ENCODE results near the gene PITPNC1. TPM values are rescaled to one million over a fixed set of nuclear protein-coding genes. Genes with fewer than 3 reads are reported as not detected.

PITPNC1 gene
- polyA plus RNA-seq, 1 of the 3 experiments (the other 2 are of a cell fraction) = 18.4 TPM

DNA sequence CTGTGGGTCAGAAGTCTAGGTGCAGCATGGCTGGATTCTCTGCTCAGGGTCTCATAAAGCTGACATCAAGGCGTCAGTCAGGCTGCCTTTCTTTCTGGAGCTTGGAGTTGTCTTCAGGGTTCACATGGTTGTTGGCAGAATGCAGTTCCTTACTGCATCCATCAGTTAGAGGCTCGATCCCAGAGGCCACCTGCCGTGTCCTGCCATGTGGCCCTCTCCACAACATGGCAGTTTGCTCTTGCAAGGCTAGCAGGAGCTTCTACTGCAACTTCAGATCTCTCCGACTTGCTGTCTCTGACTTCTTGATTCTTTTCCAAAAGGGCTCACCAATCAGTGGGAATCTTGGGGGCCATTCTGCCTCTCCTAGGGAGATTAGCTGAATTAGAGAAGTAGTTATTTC lies 11.9 kb downstream of the PITPNC1 start:
- no peak overlapping the region for H3K4me2 ChIP-seq
- no peak overlapping the region for H2AFZ ChIP-seq (ENCODE audit: low read depth)

DNA sequence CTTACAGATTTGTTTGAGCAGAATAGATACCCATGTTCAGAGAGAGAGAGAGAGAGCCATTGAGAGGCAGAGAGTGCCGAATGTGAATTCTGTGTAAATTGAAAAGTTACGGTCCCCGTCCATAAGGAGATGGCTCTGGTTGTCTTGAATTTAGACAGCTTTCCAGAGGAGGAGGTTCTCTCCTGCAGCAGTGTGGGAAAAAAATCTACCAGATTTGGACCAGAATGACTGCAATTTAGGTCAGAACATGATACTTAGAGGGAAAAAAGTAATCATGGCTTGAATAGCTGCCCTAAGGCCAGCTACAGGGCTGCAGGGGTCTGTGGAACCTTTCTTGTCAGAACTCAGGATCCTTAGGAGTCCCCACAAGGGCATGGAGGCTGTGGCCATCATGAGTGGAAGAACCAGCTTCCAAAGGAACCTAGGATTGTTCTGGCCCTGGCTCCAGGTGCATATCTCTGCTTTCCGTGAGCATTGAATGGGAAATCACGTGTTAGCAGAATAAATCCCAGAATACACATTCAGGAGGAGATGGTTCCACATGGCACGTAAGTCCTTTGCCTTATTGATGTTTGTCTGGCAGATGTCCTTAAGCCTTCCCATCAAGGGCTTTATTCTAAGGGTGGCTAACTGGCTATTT lies 13.0 kb downstream of the PITPNC1 start:
- Histone ChIP-seq H3K4me1 (ENCODE audit: control insufficient read depth in 1 of 2, insufficient read depth in 2 of 2, low read depth in 1 of 2, low read length in 1 of 2) (peaks cover 11 to 17% of the 10 kb centered on the region in 2 experiments), H3K9ac (peak overlapping the region; percentile 45; the same call in 1 of the 2 replicates), H3K4me2 (peak overlapping the region; percentile 54), H4K20me1 (ENCODE audit: insufficient read depth) (no peaks in the 10 kb centered on the region; the same call in 1 of the 2 replicates), H3F3A (replicated peaks; ENCODE audit: insufficient read depth) (peaks cover 21% of the 10 kb centered on the region), H3K36me3 (replicated peaks in 1 of 2; ENCODE audit: control insufficient read depth in 1 of 2, insufficient read depth in 2 of 2, low read length in 1 of 2) (no peaks in the 10 kb centered on the region), H3K4me3 (ENCODE audit: low read depth in 2 of 2, low read length in 1 of 2) (no peak overlapping the region), H2AFZ (ENCODE audit: low read depth) (no peak overlapping the region), H3K27me3 (ENCODE audit: insufficient read depth) (no peaks in the 10 kb centered on the region), H3K9me3 (no peaks in the 10 kb centered on the region), H3K27ac (ENCODE audit: low read depth in 2 of 2, low read length in 1 of 2) (peak overlapping the region in 1 of 2 experiments; percentile 93; a peak in 3 of 4 replicates), H3K79me2 (ENCODE audit: insufficient read depth) (peaks cover 63% of the 10 kb centered on the region), H3K9me2 (no peaks in the 10 kb centered on the region)
- POLR2A ChIA-PET = no interaction called here
- TF ChIP-seq SIN3A (IDR thresholded peaks at IDR 0.05; ENCODE audit: borderline replicate concordance, low read depth, low read length) = no peak
- TF ChIP-seq RFX5 (IDR thresholded peaks at IDR 0.05; ENCODE audit: low read length) = no peak
- WGBS (ENCODE audit: low lambda C conversion rate) = 87% methylated on average over 6 of the region's 6 CpGs
- CTCF ChIA-PET = interaction anchor here (1.2 to 7.3 kb wide), 8 partner anchors 14 to 300 kb away, joined by 3 to 234 read pairs (median 8); partner anchors contain the start of gene PITPNC1
- DNase-seq = no peak

More for the DNA sequence above, 11.9 kb downstream of the PITPNC1 start:
- H3K79me2 ChIP-seq (ENCODE audit: insufficient read depth) = peaks cover 74% of the 10 kb centered on the region
- H4K20me1 ChIP-seq (ENCODE audit: insufficient read depth) = no peaks in the 10 kb centered on the region; the same call in 1 of the 2 replicates
- TF ChIP-seq TAF1 (IDR thresholded peaks at IDR 0.05; ENCODE audit: borderline replicate concordance, low read depth, low read length) = no peak
- TF ChIP-seq, protein P1, sequence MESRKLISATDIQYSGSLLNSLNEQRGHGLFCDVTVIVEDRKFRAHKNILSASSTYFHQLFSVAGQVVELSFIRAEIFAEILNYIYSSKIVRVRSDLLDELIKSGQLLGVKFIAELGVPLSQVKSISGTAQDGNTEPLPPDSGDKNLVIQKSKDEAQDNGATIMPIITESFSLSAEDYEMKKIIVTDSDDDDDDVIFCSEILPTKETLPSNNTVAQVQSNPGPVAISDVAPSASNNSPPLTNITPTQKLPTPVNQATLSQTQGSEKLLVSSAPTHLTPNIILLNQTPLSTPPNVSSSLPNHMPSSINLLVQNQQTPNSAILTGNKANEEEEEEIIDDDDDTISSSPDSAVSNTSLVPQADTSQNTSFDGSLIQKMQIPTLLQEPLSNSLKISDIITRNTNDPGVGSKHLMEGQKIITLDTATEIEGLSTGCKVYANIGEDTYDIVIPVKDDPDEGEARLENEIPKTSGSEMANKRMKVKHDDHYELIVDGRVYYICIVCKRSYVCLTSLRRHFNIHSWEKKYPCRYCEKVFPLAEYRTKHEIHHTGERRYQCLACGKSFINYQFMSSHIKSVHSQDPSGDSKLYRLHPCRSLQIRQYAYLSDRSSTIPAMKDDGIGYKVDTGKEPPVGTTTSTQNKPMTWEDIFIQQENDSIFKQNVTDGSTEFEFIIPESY (IDR thresholded peaks at IDR 0.05; ENCODE audit: borderline replicate concordance, low read depth) = no peak
- no peak for TF ChIP-seq FOSL2 (IDR thresholded peaks at IDR 0.05; ENCODE audit: borderline replicate concordance, low read depth)
- no peak for TF ChIP-seq NFIC (IDR thresholded peaks at IDR 0.05; ENCODE audit: borderline replicate concordance)
- peak overlapping the region in 1 of 2 experiments; percentile 93; a peak in 1 of 4 replicates for H3K27ac ChIP-seq (ENCODE audit: low read depth in 2 of 2, low read length in 1 of 2)
- ChIA-PET POLR2A (no interaction called here), CTCF (interaction anchor here (1.5 to 7.3 kb wide), 8 partner anchors 13 to 301 kb away, joined by 3 to 234 read pairs (median 18); partner anchors contain the start of gene PITPNC1)
- no peaks in the 10 kb centered on the region for H3K9me2 ChIP-seq
- peaks cover 0 to 4% of the 10 kb centered on the region in 2 experiments for H3K36me3 ChIP-seq (replicated peaks in 1 of 2; ENCODE audit: control insufficient read depth in 1 of 2, insufficient read depth in 2 of 2, low read length in 1 of 2)
- H3K9me3 ChIP-seq = no peaks in the 10 kb centered on the region
- H3K27me3 ChIP-seq (ENCODE audit: insufficient read depth) = no peaks in the 10 kb centered on the region
- no peak overlapping the region for H3K9ac ChIP-seq
- WGBS (ENCODE audit: low lambda C conversion rate) = 88% methylated on average over 3 of the region's 4 CpGs
- peaks cover 11 to 17% of the 10 kb centered on the region in 2 experiments for H3K4me1 ChIP-seq (ENCODE audit: control insufficient read depth in 1 of 2, insufficient read depth in 2 of 2, low read depth in 1 of 2, low read length in 1 of 2)
- H3K4me3 ChIP-seq (ENCODE audit: low read depth in 2 of 2, low read length in 1 of 2) = no peak overlapping the region
- H3F3A ChIP-seq (replicated peaks; ENCODE audit: insufficient read depth) = peaks cover 21% of the 10 kb centered on the region
- DNase-seq = no peak
